GM18526 (cell line): Measurements from ENCODE around the gene CSF1R.

Source experiments
- POLR2A ChIP-seq: IDR thresholded peaks from 3 replicates; pipeline ENCODE4 v1.6.1; 2011; ENCODE audit not compliant: insufficient read length; ENCODE audit errors: extremely low read depth

Gene CSF1R

DNA sequence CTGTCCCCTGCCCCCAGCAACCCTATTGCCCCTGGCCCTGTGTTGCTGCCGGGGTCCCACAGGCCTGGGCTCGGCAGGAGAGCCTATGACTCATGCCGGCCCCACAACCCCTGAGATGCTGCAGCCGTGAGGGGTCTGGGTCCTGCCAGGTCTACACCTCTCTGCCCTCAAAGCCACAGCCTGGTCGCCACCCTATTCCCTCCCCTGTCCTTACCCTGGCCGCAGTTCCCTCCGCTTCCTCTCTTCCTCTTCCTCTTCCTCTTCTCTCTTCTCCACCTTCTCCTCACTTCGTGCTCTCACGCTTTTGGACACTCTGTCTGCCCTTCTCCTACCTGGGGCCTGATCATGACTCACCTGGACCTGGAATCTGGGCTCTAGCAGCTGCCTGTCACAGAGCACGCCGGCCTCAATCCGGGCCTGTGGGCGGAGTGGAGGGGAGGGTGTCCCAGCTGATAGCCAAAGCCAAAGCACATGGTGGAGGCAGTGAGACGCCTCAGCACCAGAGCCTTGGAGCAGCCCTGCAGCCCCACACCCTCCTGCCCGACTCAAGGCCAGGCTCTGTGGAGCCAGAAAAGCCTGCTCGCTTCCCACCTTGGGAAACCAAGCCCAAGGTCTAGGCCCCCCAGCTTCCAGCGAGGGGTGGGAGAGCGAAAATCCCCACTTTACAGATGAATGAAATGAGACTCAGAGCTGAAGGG lies 26.8 kb upstream of the CSF1R start:
- TF ChIP-seq POLR2A: no peak

- TF ChIP-seq POLR2A: no peak
These were observed 26.1 kb upstream of the CSF1R start for GRCh38 chr5:150112201-150113046.

GRCh38 chr5:150111122-150111521 lies 24.8 kb upstream of the CSF1R start:
- TF ChIP-seq POLR2A: no peak

GRCh38 chr5:150109921-150110320 lies 23.6 kb upstream of the CSF1R start:
- no peak for TF ChIP-seq POLR2A

GRCh38 chr5:150108711-150109514 lies 22.6 kb upstream of the CSF1R start:
- no peak for TF ChIP-seq POLR2A

DNA sequence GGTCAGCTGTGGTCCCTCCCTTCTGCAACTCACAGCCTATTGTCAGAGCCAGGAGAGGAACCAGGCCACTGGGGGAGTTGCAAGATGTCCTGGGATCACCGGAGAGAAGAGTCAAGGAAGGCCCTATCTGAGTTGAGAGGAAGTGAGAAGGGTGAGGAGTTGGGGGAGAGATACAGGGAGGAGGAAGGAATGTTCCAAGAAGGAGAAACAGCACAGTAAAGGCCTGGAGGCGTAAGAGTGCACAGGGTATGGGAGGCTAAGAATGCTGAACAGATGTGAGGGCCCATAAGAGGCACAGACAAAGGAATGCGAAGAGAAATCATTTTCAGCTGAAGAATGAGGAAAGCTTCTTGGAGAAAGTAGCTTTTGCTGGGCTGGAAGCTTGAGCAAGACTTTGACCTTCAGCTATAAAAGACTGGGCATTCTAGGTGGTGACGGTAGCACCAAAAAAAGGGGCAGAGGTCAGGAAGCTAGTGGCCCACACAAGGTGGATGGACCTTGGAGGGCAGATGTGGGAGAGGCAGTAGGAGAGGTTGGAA lies 21.6 kb upstream of the CSF1R start:
- no peak for TF ChIP-seq POLR2A

- no peak for TF ChIP-seq POLR2A
These were observed 20.5 kb upstream of the CSF1R start for GRCh38 chr5:150106674-150107426.

GRCh38 chr5:150105928-150106615 lies 19.7 kb upstream of the CSF1R start:
- no peak for TF ChIP-seq POLR2A

- no peak for TF ChIP-seq POLR2A
These were observed 18.2 kb upstream of the CSF1R start for GRCh38 chr5:150104550-150104870.

DNA sequence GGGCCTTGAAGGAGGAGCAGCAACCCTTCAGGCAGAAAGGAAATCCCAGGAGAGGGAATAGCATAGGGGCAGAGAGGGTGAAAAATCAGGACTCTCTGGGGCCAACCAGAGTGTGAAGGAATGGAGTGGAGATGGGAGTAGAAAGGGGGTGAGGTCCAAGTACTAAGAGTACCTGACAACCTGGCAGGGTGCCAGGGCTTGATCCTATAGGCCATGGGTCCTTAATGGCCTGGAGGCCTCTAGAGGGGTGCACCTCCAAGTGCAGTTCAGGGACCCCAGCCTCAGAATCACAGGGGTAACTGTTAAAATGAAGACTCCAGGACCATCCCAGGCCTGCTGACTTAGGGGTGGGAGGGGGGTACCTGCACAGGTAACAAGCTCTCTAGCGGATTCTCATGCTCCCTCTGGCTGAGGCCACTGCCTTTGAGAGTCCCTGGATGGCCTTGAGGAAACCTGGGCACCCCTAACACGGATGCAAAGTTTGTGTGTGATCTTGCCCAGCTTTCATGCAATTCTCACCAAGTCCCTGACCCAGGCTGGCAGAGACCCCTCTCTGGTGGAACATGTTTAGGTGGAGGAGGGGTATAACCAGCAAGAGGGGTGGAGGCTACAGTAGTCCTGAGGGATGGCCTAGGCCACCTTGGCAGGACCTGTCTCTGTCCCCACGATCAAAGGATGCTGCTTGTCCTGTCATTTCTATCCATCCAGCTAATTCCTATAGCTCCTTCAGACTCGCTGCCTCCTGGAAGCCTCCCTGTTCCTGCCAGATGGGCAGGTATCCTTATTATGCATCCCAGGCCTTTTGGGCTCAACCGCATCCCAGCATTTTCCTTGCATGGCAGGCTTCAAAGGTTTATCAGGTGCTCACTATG lies 17.6 kb upstream of the CSF1R start:
- TF ChIP-seq POLR2A: no peak

- no peak for TF ChIP-seq POLR2A
These were observed 14.7 kb upstream of the CSF1R start for GRCh38 chr5:150101023-150101422.

- TF ChIP-seq POLR2A: no peak
These were observed 10.8 kb upstream of the CSF1R start for GRCh38 chr5:150097152-150097551.

GRCh38 chr5:150092159-150092787 lies 5.9 kb upstream of the CSF1R start:
- TF ChIP-seq POLR2A: no peak
